HG02870 (cell line): ENCODE results near the gene CD80.

Source experiments
- ATAC-seq: cut with Tn5 transposase; IDR thresholded peaks from one replicate; pipeline ENCODE4 v1.9.1; 2021; ENCODE audit warnings: mild to moderate bottlenecking, moderate library complexity; ENCODE audit not compliant: unreplicated experiment

CD80 gene

DNA sequence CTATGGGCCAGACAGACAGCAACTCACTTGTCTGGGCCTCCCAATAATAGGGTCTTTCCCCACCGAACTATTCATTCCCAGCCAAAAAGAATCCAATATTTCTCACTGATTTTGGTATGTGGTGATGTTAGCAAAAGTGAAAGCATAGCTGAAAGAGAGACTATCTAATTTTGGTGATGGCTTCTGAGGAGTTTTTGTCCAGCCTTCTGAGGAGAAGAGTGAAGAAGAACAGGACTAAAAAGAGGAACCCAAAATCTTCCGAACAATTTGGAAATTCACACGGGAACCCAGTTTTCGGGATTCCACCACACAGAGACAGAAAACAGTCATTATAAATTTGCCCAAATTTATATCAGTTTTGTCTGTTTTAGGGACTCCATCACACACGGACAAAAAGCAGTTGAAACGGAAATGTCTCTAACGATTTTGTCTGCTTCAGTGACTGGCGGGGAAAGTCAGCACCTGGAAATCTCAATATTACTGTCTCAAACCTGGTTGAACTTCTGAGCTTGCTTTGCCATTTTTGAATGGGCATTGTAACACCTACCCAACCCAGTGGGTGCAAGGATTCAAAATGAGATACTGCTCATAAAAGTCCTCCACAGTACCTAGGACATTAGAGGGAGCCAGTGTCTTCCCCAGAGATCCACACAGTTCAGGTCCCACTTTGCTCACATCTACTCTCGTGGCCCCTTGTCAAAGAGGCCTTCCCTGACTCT, 9.1 kb downstream of the CD80 start:
- peak; percentile 39 for ATAC-seq

DNA sequence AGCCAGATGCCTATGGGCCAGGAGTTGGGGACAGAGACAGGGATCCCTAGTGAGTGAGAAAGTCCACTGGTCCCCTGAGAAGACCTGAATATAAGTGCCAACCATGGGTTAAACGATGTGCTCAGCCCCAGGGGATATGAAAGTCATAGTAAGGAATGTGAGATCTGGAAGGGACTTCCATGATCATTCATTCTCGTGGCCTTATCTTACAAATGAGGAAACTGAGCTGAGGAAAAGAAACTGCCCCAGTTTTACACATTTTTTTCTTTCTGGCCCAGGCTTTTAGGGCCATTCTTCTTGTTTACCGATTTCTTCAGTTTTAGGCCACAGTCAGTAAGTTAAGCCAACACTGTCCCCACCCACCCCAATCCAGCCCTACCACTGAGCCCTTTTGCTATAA, 11.1 kb downstream of the CD80 start:
- ATAC-seq, result no peak

DNA sequence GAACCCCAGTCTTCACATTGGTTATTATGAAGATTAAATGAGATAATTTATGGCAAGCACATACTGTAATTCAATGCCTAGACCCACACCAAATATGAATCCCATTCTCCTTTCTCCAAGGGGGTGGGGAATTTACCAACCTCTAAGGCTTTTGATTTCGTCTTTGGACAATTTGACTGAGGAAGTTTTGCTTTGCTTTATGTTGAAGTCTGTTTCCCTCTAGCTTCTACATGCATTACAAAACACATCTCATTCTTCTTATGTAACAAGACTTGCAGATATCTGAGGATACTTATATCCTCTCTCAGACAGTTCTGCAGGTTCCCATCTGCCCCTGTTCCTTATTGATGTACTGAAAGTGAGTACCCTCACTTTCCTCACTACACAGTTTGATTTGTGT, 12.2 kb downstream of the CD80 start:
- no peak for ATAC-seq

DNA sequence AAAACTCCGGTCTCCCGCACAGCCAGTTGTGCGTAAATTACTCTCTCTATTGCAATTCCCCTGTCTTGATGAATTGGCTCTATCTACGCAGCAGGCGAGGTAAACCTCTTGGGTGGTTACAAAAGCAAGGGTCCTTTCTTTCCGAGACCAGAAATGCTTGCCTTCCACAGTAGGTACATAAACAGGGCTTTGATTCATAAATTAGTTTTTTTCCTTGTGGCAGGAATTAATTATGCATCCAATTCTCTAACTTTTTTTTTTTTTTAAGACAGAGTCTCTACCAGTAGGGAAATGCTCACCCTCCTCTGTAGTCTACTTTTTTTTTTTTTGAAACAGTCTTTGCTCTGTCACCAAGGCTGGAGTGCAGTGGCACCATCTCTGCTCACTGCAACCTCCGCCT, 16.3 kb downstream of the CD80 start:
- no peak for ATAC-seq

DNA sequence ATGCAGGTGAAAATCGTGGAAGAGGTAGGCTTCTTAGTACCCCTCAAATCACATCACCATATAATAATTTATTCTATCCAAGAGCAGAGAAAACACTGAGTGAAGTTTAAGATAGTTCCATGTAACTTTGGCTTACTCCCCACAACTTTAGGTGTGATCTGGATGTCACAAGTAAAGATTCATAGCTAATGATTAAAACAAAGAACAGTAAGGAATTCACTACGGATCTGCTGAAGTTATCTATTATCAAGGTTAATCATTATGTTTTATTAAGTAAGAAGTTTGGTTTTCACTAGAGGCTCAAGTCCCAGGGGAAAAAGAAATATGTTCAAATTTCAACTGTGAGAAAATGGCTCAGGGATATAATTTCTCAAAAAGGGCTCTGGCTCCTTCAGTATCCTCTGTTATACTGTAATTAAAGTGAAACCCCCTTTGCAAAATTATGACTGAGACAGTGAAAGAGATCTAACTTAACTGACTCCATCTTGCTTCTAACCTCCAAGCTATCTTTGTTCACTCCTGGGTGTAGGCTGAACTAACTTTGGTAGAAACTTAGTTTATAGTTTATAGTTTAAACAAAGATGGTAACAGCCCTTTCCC, 17.1 kb downstream of the CD80 start:
- no peak for ATAC-seq

DNA sequence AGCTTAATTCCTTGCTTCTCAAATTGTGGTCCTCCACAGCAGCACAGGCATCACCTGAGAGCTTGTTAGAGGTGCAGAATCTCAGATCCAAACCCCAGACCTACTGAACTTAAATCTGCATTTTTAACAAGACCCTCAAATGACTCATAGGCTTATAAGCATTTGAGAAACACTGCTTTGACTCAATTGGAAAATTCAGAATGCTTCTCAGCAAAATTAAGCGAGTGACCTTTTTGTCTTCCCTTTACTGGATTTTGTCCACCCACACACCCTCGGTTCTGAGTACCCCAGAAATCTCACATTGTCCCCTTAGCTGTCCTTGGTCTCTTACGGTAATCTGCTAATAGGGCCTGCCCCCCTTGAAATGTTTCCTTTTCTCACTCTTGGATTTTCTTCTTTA, 17.9 kb downstream of the CD80 start:
- peak; percentile 41 for ATAC-seq

DNA sequence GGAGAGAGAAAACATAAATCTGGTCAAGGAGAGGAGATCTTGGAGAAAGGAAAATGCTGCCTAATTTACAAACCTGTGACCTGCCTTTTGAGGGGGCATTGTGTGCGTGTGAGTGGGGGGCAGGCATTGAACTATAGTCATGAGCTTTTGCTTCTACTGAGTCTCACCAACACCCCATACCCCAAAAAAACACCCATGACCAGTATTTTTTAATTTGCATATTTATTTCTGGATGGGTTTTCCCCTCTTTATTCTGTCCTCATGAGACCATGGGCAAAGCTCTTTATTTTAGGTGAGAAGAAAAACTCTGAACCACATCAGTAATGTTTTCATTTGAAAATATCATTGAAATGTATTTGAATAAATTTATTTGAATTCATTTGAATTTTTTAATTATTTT, 20.6 kb downstream of the CD80 start:
- ATAC-seq, result peak; percentile 37

DNA sequence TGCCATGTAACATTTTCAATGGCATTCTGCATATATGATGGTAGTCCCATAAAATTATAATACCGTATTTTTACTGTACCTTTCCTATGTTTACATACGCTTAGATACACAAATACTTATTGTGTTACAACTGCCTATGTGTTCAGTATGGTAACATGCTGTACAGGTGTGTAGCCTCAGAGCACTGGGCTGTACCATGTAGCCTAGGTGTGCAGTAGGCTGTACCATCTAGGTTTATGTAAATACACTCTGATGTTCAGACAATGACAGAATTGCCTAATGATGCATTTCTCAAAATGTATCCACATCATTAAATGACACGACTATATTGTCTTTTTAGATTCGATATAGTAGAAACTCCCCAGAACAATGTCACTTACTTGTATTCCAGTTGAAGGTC, 22.7 kb downstream of the CD80 start:
- ATAC-seq, result no peak

DNA sequence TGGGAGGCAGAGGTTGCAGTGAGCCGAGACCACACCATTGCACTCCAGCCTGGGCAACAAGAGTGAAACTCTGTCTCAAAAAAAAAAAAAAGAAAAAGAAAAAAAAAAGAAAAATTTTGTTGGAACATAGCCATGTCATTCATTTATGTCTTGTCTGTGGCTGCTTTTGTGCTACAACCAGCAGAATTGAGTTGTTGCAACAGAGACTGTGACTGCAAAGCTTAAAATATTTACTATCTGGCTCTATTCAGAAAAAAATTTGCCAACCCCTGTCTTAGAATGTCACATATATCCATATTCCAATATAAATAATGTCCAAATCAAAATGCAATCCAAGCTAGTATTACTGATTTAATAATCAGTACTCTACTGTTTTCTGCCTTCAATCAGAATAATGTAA, 25.1 kb downstream of the CD80 start:
- no peak for ATAC-seq

DNA sequence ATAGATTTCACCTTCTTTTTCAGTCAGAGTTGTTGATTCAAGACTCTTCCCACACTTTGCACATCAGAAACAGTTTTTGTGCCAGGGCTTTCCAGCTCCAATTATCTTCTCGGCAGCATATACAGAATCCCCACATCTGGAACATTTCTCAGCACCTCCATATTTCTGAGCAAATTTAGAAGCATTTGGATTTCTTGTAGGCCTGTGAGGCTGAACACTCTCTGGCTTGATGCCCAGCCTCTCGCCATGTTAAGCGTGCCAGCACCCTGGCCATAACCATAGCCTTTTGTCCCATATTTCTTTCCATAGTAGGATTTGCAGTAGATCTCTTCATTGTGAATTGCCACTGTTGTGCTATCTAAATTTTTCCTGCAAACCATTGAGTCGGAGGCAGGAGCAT, 28.3 kb downstream of the CD80 start:
- ATAC-seq, result no peak

DNA sequence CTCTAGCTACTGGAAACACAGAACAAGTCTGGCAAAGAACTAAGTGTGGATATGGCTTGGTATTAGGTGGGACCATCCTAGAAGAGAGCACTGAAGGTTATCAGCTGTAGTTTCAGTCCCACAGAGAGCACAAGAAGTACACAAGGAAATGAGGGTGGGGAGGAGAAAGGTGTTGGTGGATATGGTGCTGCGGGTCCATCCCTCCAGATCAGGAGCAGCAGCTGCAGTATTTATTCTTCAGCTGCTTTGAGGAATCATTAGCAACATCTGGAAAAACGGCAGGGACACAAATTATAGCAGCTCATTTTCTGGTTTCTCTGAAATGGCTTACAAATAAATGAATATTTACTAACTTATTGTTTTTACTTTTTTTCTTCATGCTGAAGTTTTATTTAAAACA, 29.0 kb downstream of the CD80 start:
- no peak for ATAC-seq

DNA sequence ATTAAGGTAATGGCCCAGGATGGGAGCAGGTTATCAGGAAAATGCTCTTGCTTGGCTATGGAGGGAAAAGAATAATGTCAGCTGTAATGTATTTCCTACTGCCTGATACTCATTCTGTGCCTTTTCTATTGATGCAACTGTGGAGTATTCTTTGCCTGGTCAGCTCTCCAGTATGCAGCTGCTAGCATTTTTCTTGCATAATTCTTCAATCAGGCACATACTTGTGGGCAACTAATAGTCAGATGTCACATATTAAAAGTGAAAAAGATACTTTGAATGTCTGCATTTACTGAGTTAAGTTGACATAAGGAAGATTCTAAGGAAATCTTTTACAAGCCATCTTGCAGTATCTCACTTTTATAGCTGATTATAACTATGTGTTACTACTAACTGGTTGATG, 29.5 kb downstream of the CD80 start:
- ATAC-seq, result no peak

DNA sequence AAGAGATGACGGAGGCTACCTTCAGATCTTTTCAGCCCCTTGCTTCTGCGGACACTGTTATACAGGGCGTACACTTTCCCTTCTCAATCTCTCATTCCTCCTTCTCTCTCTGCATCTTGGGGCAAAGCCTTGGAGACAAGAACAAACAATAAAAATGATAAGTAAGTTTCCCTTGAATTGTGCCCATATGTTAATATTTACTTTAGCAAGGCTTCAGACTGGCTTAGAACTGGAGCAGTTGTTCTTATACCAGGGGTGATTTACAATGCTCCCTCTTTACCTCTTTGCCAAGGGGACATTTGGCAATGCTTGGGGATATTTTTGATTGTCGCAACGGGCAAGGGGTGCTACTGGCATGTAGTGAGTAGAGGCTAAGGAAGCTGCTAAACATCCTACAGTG, 31.7 kb downstream of the CD80 start:
- no peak for ATAC-seq

DNA sequence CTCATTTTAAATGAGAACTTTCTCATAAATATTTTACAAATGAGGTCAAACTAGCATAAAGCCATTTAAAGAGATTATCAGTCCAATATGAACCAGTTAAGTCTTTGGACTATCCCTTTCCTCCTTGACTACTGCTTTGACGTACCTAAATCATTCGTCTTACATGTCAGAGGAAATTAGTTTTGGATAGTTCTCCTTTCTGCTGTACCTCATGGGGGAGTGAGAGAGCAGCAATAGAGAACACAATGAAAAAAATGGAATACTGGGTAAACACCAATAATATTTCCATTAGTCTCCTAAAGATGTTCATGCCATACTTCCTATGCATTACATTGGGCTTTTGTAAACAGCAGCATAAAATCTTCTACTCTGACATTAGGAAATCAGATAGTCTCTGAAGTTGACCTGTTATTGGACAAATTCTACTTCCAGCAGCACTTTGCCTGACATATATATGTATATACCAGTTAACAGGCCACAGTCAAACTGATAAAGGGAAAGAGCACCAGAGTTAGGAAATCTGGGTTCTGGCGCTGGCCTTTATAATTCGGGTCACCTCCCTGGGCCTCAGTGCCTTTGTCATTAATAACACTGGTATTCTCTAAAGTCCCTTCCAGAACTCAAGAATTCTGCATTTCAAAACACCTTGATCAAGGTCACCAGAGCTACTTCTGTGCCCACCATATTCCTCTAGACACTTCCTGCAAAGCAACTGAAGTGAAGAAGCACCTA, 34.3 kb downstream of the CD80 start:
- no peak for ATAC-seq

DNA sequence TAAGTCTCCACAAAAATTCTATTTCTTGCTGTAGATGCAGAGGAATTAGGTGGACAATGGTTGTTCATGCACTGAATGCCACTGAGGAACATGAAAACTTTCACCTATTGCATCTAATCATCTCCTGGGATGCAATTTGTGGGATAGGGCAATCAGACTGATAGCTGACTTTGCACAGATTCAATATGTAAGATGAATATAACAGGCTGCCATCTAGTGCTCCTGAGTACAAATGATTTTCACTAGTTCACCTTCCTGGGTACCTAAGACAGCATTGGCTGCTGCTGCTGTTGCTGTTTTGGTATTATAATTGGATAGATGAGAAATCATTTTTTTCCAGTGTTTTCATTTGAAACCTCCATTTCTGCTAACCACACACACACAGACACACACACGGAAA, 41.4 kb downstream of the CD80 start:
- no peak for ATAC-seq

DNA sequence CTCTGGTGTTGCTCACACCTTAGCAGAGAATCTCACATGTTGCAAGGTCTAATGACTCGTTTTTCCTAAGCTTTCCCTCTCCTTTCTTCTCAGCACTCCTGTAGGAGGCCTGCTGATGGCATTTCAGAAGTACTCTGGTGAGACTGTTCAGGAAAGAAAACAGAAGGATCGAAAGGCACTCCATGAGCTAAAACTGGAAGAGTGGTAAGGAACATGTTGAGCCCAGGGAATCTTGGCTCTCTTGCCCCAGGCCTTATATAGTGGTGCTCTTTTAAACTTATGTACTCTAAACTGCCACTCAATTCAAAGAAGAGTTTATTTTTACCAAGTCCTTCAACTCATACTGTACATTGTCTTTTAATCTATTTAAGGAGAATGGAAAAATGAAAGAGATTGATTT, 42.3 kb downstream of the CD80 start:
- no peak for ATAC-seq

DNA sequence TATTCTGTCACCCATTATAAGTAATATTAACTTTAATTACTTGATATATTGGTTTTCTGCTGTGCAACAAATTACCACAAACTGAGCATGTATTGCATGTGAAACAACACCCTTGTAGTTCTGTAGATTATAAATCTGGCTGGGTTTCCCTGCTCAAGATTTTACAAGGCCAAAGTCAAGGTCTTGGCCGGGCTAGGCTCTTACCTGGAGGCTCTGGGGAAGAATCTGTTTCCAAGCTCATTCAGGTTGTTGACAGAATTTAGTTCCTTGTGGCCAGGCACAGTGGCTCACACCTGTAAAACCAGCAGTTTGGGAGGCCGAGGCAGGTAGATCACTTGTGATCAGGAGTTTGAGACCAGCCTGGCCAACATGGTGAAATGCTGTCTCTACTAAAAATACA, 44.8 kb downstream of the CD80 start:
- ATAC-seq, result no peak

DNA sequence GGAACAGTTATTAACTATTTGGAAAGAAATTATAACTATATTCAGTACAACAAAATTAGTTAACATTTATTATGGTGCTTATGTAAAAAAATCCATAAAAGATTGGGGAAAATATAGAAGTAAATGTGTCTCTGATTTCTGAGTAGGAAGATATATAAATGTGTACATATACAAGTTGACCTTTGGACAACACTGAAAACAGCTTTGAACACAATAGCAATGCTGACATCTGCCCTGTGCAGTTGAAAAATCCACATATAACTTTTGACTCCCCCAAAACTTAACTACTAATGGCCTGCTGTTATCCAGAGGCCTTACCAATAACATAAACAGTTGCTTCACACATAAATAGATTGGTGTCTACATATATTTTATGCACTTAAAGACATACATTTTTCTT, 48.7 kb downstream of the CD80 start:
- ATAC-seq, result no peak

DNA sequence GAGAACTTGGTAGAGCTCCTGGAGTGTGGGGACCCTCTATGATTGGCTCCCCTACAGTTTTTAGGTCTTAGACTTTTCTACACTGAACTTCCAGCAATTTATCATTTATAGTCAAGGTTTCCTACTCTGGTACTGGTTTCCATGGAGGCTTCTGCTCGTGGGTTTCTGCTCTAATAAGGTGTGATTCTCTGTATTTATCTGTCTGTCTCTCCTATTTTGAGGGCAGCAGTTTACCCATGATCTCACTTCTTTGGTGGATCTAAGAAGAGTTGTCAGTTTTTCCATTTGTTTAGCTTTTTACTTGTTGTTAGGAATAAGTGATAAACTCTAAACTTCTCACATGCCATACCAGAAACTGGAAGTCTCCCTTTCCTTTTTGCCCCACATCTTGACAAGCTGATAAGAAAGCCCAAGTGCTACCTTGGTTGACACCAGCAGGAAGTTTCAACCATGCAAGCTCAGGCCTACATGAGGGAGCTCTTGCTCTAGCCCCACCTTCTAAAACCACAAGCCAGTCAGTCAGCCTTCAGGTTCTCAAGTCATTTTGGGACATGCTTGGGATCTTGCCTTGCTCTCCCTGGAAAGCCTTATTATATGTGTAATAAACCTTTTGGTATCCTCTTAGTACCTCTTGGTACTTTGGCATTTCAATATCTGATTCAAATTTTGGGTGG, 51.1 kb downstream of the CD80 start:
- ATAC-seq, result peak; percentile 69

DNA sequence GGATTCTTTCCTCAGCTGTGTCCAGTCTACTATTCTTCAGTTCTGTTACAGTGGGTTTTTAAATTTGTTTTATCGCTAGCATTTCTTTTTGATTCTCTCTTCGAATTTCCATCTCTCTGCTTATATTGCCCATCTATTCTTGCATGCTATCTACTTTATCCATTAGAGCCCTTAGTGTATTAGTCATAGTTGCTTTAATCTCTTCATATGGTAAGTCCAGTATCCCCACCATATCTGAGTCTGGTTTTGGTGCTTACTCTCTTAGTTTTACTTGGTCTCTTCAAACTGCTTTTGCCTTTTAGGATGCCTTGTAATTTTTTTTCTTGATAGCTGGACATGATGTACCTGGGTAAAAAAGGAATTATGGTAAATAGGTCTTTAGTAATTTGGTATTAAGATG, 52.0 kb downstream of the CD80 start:
- ATAC-seq, result no peak

DNA sequence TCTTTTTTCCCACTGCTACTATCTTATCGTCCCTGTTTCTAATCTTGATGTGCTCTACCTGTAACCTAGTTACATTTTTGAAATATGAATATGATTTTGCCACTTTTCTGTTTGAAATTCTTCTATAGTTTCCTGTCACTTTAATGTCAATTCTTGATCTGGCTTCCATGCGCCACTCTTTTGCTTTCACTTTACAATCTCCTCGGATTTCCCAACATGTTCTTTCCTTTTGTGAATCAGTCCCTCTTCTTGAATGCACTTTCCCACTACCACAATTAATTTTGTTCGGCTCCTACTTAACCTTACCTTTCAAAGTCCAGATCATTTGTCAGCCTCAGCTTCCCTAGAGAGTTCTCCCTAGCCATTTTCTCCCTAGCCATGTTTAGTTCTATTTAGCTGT, 52.8 kb downstream of the CD80 start:
- ATAC-seq, result no peak

DNA sequence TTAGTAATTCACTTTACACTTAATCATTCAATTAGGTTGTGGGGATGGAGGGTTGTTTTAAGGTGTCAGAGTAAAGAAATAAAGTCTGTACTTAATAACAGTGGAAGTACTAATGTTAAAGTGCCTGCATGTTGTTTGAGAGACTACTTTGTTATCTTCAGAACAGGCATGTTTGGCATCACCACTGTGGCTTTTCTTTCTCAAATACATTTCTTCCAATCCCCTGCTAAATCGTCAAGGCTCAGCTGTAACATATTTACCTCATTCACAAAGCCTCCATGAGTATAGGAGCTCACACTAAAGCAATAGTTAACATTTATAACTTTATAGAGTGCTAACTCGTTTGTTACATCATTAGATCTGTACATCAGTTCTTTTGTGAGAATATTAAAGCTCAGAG, 58.5 kb downstream of the CD80 start:
- no peak for ATAC-seq
